GM12892 (cell line): ENCODE data around the gene PIGX.

ENCODE experiments used
- POLR2AphosphoS5 ChIP-seq: IDR thresholded peaks from 2 replicates; pipeline ENCODE4 v1.6.1; 2011; ENCODE audit warnings: low read depth, low read length, control low read depth
- TAF1 ChIP-seq: IDR thresholded peaks from 2 replicates; pipeline ENCODE4 v1.6.1; 2011; ENCODE audit warnings: low read depth, mild to moderate bottlenecking, control low read depth, low read length, borderline replicate concordance

DNA sequence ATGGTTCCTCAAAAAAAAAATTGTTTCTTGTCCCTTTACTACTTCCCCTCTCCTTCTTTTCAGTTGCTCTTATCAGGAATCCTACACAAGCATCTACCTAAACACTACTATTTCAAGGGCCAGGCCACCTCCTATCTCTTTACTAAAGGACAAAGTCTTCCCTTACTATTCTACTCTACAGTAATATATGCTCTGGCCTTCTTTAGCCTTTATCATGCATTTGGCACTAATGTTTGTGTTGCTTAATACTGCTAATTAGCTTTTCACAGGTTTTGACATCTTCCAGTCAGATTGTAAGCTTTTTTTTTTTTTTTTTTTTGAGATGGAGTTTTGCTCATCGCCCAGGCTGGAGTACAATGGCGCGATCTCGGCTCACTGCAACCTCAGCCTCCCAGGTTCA, 5.4 kb upstream of the PIGX start:
- TF ChIP-seq TAF1 (no peak), POLR2AphosphoS5 (no peak)
